HepG2 (cell line): ENCODE results near the gene RAB22A. TPM values are rescaled to one million over a fixed set of nuclear protein-coding genes. Genes with fewer than 3 reads are reported as not detected.
A peak's percentile ranks its signal among the peaks of the same experiment; 100 is the strongest.

ENCODE experiments used
- ARNT2 ChIP-seq: sonication (generic); formaldehyde crosslinking; IDR thresholded peaks from 2 replicates; pipeline ENCODE4 v1.8.0; 2022; ENCODE audit warnings: mild to moderate bottlenecking, low read depth, missing genetic modification reagents, moderate library complexity
- CENPX ChIP-seq: sonication (generic); formaldehyde crosslinking; IDR thresholded peaks from 2 replicates; pipeline ENCODE4 v1.9.0; 2021; ENCODE audit warnings: mild to moderate bottlenecking, missing genetic modification reagents, moderate library complexity
- FOXC1 ChIP-seq: sonication (generic); formaldehyde crosslinking; IDR thresholded peaks from 2 replicates; pipeline ENCODE4 v1.8.0; 2022; ENCODE audit warnings: mild to moderate bottlenecking, missing genetic modification reagents, borderline replicate concordance
- GATAD1 ChIP-seq: IDR thresholded peaks from 2 replicates; pipeline ENCODE4 v1.6.1; 2016; ENCODE audit warnings: missing genetic modification reagents, missing compliant biosample characterization
- IRX3 ChIP-seq: sonication (generic); formaldehyde crosslinking; IDR thresholded peaks from 2 replicates; pipeline ENCODE4 v1.8.1; 2023; ENCODE audit warnings: mild to moderate bottlenecking, low read depth, missing genetic modification reagents, borderline replicate concordance
- MTERF4 ChIP-seq: sonication (generic); formaldehyde crosslinking; IDR thresholded peaks from 2 replicates; pipeline ENCODE4 v1.8.0; 2023; ENCODE audit warnings: mild to moderate bottlenecking, missing genetic modification reagents
- MXD4 ChIP-seq: IDR thresholded peaks from 2 replicates; pipeline ENCODE4 v1.6.1; 2016; ENCODE audit warnings: mild to moderate bottlenecking, missing biosample characterization, missing genetic modification reagents
- SAP130 ChIP-seq: IDR thresholded peaks from 2 replicates; pipeline ENCODE4 v1.6.1; 2016; ENCODE audit warnings: low read depth
- ZFP62 ChIP-seq: sonication (generic); formaldehyde crosslinking; IDR thresholded peaks from 2 replicates; pipeline ENCODE4 v1.4.0; 2020; ENCODE audit warnings: missing genetic modification reagents
- ZNF17 ChIP-seq: sonication (generic); formaldehyde crosslinking; IDR thresholded peaks from 2 replicates; pipeline ENCODE4 v1.5.0; 2020; ENCODE audit warnings: mild to moderate bottlenecking, missing genetic modification reagents
- ZNF468 ChIP-seq: sonication (generic); formaldehyde crosslinking; IDR thresholded peaks from 2 replicates; pipeline ENCODE4 v1.8.0; 2022; ENCODE audit warnings: mild to moderate bottlenecking, moderate library complexity, missing genetic modification reagents
- ZNF687 ChIP-seq: sonication (generic); formaldehyde crosslinking; IDR thresholded peaks from 2 replicates; pipeline ENCODE4 v1.5.1; 2020; ENCODE audit warnings: mild to moderate bottlenecking, missing genetic modification reagents, moderate library complexity
- ZNF746 ChIP-seq: sonication (generic); formaldehyde crosslinking; IDR thresholded peaks from 2 replicates; pipeline ENCODE4 v1.8.0; 2022; ENCODE audit warnings: mild to moderate bottlenecking, missing genetic modification reagents
- ZNF75D ChIP-seq: sonication (generic); formaldehyde crosslinking; IDR thresholded peaks from 2 replicates; pipeline ENCODE4 v1.8.1; 2023; ENCODE audit warnings: missing genetic modification reagents, mild to moderate bottlenecking, borderline replicate concordance
- ZNF792 ChIP-seq: IDR thresholded peaks from 2 replicates; pipeline ENCODE4 v1.6.1; 2016
- ZSCAN25 ChIP-seq: sonication (generic); formaldehyde crosslinking; IDR thresholded peaks from 2 replicates; pipeline ENCODE4 v1.8.0; 2022; ENCODE audit warnings: mild to moderate bottlenecking, missing genetic modification reagents
- polyA plus RNA-seq, 8 experiments: library from polyadenylated mRNA; depleted of rRNA in 3 of 8; stranded (reverse) in 7 of 8; unstranded in 1 of 8; fragments of >200 nt; fragmentation: Illumina TruSeq in 4 of 8; extraction: Trizol in 4 of 8; gene quantifications; 2 replicates each; pipeline versions ENCODE4 v1.2.1 to v1.2.3, GENCODE V29; 2011 to 2016; ENCODE audit warnings: low read depth in 4 of 8, missing spikeins in 1 of 8, mixed read lengths in 1 of 8; ENCODE audit not compliant: insufficient read depth in 1 of 8
- total RNA-seq, 5 experiments: library from RNA; depleted of rRNA; stranded (reverse); fragments of >200 nt; fragmentation: Illumina TruSeq; extraction: Trizol; gene quantifications; 2 replicates each; pipeline ENCODE4 v1.2.3, GENCODE V29; 2016; ENCODE audit warnings: low read depth in 1 of 5
- TF ChIP-seq, protein P1 (sequence below): sonication (generic); formaldehyde crosslinking; IDR thresholded peaks from 2 replicates; pipeline ENCODE4 v1.4.0; 2020; ENCODE audit warnings: missing genetic modification reagents, mild to moderate bottlenecking, borderline replicate concordance
- TF ChIP-seq, protein P2 (sequence below): sonication (generic); formaldehyde crosslinking; IDR thresholded peaks from 2 replicates; pipeline ENCODE4 v1.4.0; 2020; ENCODE audit warnings: mild to moderate bottlenecking, missing genetic modification reagents, borderline replicate concordance

RAB22A gene
- total and polyA plus RNA-seq, 2 of the 13 experiments (the other 11 are each of a cell fraction or from before 2014, with no cell fraction given): 10.7 to 11.2 TPM

DNA sequence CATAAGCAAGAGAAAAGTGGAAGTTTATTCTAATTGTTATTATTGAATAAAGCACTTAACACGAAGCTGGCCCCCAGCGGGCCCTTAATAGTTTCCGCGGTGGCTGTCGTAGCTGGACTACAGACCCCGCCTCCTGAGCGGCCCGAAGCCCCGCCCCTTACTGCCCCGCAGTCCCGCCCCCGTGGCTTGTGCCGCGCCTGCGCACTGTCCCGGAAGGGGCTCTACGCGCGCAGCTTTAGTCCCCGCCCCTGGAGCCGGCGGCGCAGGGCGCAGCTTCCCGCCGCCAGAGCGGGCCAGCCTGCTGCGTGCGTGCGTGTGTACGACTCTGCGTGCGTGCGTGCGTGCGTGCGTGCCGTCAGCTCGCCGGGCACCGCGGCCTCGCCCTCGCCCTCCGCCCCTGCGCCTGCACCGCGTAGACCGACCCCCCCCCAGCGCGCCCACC is 79.4 kb downstream of the RAB22A start, which contains the start of gene VAPB (continued):
- TF ChIP-seq ZNF687 (CRISPR knock-in tag) (peak; percentile 96), FOXC1 (CRISPR knock-in tag) (no peak; the same call in 1 of the 2 replicates), ZNF468 (CRISPR knock-in tag) (0 out of 2 replicates have a peak, but pooled peaks have one; percentile 68), ZSCAN25 (CRISPR knock-in tag) (peak; percentile 80; the same call in 1 of the 2 replicates), ZNF17 (CRISPR knock-in tag) (no peak), IRX3 (peak; percentile 79; the same call in 1 of the 2 replicates), ZNF75D (CRISPR knock-in tag) (no peak), ZNF746 (CRISPR knock-in tag) (no peak), MTERF4 (CRISPR knock-in tag) (no peak; the same call in 1 of the 2 replicates), MXD4 (CRISPR knock-in tag) (peak; percentile 76; the same call in 1 of the 2 replicates), ARNT2 (CRISPR knock-in tag) (peak; percentile 97), CENPX (CRISPR knock-in tag) (no peak), GATAD1 (CRISPR knock-in tag) (peak; percentile 88), ZFP62 (CRISPR knock-in tag) (no peak), ZNF792 (CRISPR knock-in tag) (peak; percentile 72; the same call in 1 of the 2 replicates), SAP130 (peak; percentile 95)
- TF ChIP-seq, protein P1, sequence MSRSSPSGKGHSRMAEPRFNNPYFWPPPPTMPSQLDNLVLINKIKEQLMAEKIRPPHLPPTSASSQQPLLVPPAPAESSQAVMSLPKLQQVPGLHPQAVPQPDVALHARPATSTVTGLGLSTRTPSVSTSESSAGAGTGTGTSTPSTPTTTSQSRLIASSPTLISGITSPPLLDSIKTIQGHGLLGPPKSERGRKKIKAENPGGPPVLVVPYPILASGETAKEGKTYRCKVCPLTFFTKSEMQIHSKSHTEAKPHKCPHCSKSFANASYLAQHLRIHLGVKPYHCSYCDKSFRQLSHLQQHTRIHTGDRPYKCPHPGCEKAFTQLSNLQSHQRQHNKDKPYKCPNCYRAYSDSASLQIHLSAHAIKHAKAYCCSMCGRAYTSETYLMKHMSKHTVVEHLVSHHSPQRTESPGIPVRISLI (CRISPR knock-in tag): peak; percentile 18; the same call in 1 of the 2 replicates
- TF ChIP-seq, protein P2, sequence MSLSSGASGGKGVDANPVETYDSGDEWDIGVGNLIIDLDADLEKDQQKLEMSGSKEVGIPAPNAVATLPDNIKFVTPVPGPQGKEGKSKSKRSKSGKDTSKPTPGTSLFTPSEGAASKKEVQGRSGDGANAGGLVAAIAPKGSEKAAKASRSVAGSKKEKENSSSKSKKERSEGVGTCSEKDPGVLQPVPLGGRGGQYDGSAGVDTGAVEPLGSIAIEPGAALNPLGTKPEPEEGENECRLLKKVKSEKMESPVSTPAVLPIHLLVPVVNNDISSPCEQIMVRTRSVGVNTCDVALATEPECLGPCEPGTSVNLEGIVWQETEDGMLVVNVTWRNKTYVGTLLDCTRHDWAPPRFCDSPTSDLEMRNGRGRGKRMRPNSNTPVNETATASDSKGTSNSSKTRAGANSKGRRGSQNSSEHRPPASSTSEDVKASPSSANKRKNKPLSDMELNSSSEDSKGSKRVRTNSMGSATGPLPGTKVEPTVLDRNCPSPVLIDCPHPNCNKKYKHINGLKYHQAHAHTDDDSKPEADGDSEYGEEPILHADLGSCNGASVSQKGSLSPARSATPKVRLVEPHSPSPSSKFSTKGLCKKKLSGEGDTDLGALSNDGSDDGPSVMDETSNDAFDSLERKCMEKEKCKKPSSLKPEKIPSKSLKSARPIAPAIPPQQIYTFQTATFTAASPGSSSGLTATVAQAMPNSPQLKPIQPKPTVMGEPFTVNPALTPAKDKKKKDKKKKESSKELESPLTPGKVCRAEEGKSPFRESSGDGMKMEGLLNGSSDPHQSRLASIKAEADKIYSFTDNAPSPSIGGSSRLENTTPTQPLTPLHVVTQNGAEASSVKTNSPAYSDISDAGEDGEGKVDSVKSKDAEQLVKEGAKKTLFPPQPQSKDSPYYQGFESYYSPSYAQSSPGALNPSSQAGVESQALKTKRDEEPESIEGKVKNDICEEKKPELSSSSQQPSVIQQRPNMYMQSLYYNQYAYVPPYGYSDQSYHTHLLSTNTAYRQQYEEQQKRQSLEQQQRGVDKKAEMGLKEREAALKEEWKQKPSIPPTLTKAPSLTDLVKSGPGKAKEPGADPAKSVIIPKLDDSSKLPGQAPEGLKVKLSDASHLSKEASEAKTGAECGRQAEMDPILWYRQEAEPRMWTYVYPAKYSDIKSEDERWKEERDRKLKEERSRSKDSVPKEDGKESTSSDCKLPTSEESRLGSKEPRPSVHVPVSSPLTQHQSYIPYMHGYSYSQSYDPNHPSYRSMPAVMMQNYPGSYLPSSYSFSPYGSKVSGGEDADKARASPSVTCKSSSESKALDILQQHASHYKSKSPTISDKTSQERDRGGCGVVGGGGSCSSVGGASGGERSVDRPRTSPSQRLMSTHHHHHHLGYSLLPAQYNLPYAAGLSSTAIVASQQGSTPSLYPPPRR (CRISPR knock-in tag): peak; percentile 79; the same call in 1 of the 2 replicates
